Measurements from ENCODE around the gene RPLP2.

The RPLP2 gene

GRCh38 chr11:809287-810039 is at the start of gene RPLP2:
Gene RPLP2, plus strand, starts transcription at chr11:809967. Its CDS starts 268 bp downstream, at chr11:810235.
- peak; percentile 99 for DNase-seq (ENCODE audit: low read depth)

DNA sequence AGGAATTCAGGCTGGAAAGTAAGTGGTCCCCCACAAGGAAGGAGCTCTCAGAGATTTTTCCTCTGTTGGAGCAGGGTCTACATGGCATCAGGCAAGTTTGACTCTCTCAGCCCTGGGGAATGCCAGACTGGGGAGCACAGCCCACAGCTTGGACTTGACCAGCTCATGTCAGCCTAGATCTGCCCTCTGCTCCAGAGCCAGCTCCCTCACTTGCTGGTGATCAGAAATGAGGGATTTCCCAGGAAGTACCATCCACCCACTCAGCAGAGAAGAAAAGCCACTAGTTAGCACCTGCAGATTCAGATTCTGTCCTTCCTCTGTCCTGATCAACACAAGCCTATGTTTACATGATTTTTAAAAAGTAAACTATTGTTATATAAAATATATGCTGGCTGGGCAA is 49.5 kb upstream of the RPLP2 start:
- DNase-seq (ENCODE audit: low read depth) = no peak

GRCh38 chr11:761526-762108 is 48.1 kb upstream of the RPLP2 start:
- DNase-seq (ENCODE audit: low read depth) = no peak

GRCh38 chr11:762421-763072 is 47.2 kb upstream of the RPLP2 start:
- no peak for DNase-seq (ENCODE audit: low read depth)

GRCh38 chr11:763073-763463 is 46.7 kb upstream of the RPLP2 start:
- no peak for DNase-seq (ENCODE audit: low read depth)

GRCh38 chr11:763549-764321 is 46.0 kb upstream of the RPLP2 start:
- DNase-seq (ENCODE audit: low read depth) = no peak

DNA sequence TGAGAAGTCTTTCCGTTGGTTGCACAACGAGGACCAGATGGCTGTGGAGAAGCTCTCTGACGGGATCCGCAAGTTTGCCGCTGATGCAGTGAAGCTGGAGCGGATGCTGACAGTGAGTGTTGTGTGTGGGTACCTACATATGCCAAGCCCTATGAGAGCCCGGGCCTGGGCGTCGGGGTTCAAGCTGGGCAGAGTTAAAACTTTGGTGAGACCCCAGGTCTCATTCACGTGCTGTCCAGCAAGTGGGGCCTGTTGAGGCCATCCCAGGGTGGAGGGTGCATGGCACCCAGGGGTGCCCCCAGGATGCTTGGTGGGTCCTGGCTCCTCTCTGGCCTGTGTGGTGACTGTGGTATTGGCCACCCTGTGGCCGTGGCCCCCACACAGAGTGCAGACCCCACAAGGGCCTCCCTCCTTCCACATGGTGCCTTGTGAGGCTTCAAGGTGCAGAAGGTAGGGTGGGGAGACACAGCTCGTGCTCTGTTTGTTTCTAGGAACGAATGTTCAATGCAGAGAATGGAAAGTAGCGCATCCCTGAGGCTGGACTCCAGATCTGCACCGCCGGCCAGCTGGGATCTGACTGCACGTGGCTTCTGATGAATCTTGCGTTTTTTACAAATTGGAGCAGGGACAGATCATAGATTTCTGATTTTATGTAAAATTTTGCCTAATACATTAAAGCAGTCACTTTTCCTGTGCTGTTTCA is 45.3 kb upstream of the RPLP2 start:
- DNase-seq (ENCODE audit: low read depth) = no peak

GRCh38 chr11:765025-765801 is 44.6 kb upstream of the RPLP2 start:
- DNase-seq (ENCODE audit: low read depth) = peak; percentile 34

DNA sequence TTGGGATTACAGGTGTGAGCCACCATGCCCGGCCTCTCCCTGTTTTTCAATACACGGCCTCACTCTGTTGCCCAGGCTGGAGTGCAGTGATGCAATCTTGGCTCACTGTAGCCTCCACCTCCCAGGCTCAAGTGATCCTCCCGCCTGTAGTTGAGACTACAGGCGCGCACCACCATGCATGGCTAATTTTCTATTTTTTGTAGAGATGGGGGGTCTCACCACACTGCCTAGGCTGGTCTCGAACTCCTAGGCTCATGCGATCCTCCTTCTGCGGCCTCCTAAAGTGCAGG is 44.0 kb upstream of the RPLP2 start:
- no peak for DNase-seq (ENCODE audit: low read depth)

DNA sequence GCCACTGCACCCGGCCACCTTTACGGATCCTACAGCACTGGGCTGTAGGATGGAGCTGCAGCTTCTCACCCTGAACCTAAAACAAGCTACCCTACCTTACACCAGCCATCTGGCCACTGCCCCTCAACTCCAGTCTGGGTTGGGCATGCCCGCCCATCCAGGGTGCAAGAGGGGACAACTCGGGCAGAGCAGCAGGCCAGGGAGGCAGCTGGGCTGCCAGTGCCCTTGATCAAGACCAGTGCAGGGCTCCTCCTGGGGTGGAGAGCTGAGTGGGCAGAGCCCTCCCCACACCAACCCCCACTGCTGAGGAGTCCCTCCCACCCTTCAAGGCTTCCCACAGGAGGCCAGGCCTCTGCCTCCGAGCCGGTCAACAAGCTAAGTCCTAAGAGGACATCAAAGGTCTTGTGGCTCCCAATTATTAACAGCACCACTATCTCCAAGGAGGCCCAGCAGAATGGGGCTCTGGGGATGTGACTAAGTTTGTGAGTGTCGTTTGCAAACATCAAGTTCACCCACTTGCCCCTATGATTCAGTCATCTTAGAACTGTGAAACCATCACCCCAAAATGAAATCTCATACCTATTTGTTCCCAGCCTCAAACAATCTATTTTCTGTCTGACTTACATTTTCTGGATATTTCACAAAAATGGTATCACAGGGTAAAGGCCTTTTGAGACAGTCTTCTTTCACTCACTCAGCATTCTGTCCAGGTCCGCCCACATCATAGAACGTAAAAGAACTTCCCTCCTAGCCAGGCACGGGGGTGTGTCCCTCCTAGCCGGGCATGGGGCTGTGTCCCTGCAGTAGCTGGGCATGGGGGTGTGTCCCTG is 43.4 kb upstream of the RPLP2 start:
- no peak for DNase-seq (ENCODE audit: low read depth)

- DNase-seq (ENCODE audit: low read depth) = no peak
Measured at GRCh38 chr11:766936-767210, 42.9 kb upstream of the RPLP2 start.

DNA sequence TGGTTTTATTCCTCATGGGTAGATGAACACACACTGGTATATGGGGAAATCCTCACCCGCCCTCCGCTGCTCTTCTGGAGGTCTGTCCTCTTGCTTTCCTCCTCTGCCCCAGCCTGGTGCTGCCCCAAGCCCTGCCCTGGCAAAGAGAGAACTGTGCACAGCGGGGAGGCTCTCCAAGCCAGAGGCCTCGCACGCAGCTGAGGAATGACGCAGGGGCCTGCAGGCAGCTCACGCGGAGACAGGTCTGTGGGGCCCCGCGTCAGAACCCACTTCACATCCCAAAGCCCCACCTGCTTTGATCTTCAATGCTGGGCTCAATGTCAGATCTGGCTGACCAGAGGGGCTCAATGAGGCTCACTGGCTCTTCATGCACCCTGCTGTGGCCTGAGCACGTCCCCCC is 42.5 kb upstream of the RPLP2 start:
- no peak for DNase-seq (ENCODE audit: low read depth)

DNA sequence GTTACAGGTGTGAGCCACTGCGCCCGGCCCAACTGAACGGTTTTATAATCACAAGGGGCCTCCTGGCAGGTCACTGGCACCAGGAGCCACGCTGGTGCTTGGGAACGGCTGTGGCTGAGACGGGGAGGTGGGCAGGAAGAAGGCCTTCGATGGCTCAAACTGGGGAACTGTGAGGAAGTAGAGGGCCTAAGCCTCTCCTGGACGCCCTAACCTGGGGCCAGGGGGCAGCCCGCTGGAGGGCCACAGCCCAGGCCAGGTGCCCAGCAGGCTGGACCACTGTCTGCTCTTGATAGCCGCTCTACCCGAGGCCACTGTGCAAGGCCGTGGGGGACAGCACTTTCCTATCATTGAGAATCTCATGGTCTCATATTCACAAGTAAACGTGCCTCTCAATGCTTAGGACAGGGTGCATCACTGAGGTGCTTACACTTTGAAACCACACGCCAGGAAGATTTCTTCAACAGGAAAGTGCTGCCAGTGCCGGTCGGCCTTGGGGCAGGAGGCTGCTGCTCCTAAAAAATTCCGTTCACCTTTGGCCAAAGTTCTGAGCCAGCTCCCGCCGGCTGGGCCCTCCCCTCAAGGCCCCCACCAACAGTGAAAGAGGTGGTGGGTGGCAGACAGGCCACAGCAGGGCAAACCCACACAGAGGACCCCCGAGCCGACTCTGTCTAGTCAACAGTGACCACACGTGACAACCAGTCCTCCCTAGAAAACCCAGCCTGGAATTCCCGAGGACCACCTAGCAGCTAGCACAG is 39.7 kb upstream of the RPLP2 start:
- DNase-seq (ENCODE audit: low read depth) = no peak

DNA sequence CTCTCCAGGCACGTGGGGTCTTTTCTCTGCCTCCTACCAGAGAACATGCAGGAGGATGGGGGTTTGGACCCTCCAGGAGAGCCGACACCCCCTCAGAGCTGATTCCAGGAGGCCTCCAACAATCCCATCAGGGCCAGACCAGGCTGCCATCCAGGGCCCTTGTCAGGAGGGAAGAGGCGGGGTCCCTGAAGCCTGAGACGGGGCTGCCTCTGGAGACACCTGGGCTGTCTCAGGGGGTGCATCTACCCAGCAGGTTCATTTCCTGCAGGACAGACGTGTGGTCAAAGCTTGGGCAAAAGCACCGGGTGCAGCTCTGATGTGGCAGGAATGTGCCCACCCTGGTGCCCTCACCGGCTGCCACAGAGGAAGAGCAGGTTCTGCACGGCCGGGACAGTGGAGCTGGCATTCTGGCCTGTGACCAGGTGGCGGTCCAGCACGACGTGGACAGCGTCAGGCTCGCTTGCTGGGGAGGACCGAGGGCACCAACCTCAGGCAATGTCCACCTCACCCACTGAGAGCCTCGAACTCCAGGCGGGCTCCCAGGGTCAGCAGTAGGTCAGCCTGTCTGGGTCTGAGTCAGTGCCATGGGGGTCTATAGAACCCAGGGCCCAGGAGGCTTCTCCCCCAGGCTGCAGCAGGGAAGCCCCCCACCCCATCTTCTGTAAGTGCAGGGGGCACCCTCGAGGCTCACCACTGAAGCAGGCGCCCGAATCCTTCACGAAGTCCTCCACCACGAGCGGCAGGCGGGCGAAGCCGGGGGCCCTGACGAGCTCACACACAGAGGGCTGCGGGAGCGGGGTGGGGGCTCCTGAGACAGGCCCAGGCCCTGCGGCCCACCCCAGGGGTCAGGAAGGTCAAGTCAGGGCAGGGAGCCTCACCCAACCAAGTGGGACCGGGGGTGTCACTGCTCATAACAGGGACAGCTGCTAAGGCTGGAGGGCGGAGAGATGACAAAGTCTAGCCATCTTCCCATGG is 38.8 kb upstream of the RPLP2 start:
- no peak for DNase-seq (ENCODE audit: low read depth)

DNA sequence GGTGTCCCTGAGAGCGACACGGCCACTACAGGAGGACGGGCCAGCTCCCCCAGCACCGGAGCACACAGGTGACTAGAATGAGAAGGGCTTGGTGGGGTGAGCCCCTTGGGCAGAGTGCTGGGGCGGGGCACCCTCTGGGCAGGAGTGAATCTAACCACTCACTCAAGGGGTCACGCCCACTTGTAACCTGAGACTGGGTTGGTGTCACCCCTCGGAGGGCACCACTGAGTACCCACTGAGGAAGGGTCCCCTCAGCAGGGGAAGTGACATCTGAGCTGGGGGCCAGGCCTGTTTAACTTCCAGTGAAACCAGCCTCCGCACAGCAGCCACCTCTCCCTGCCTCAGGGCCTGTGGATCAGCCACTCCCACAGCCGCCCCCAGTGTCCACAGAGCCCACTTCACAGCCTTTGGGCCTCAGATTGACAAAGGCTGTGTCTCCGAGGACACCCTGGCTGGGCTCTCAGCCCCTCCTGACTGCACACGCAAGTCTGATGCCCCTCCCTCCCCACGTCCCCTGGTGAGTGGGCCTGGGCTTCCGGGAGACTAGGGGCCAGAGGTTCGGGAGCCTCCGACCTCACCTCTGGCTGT is 38.1 kb upstream of the RPLP2 start:
- no peak for DNase-seq (ENCODE audit: low read depth)

DNA sequence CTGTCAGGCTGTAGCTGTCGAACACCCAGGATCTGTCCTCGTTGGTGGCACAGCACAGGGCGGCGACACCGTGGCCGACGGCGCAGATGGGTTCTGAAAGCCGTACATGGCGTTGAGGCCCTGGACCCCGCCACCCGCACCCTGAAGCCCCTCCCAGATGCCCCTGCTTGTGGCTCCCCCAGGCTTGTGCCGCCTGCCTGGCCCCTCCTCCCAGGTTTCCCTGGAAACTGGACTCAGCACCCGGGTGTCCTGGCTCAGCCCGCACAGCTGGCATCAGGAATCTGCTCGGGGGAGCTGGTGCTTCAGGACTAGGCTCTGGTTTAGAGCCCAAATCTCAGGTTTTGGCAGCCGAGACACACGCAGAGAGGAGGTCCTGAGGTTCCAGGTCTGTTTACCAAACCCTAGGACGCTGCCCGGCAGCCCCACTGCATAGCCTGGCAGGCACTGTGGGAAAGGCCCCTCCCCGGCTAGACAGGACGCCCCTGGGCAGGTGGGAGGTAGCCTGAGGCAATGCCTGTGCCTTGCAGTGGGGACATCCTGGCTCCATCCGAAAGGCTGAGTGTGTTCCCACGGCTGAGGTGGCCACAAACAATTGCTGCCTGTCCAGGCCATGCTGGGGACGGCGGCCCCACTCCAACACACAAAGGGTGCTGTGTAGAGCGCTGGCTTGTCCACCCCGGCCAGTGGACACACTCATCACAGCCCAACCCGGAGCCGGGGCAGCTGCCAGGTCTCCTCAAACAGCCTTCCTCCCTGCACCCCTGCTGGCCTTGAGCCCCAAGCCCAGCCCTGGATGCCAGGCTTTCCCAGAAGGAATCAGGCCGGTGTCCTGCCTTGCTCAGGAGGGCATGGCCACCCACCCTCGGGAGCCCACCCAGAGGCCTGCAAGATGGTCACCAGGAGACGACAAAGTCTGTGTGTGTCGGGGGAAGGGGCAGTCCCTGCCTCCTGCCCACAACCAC is 37.1 kb upstream of the RPLP2 start:
- no peak for DNase-seq (ENCODE audit: low read depth)

DNA sequence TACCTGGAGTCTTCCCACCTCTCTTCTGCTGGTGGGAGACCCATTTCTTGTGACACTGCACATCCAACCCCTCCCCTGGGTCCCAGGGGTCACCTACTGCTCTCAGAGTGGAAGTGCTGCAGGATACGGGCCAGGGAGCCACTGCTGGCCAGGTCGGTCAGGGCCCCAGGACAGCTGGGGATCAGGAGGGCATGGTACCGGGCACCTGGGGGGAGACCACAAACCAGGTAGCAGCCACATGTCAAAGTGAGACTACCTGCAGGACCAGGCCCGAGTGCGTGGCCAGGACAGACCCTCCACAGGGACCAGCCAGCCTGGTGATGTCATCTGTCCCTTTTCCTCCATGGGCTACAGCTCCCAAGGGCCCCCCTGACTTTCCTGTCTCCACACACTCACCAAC is 36.3 kb upstream of the RPLP2 start:
- DNase-seq (ENCODE audit: low read depth) = no peak

All from stimulated activated CD8-positive, alpha-beta memory T cell treated with anti-CD3 and anti-CD28 coated beads, Interleukin-7, amount 100 ng/mL, for 24 hours (primary cell).